GM23248 (cell line): ENCODE measurements around the gene PRLHR. TPM values are rescaled to one million over a fixed set of nuclear protein-coding genes. Genes with fewer than 3 reads are reported as not detected.
"Not testable (repeated sequence)": the region's sequence is repeated elsewhere in the genome, so short reads cannot be mapped to it uniquely, and the experiment has no call there.

Source experiments
- DNase-seq: peaks from one replicate; pipeline ENCODE4 v3.0.0-alpha.2; 2015
- H2AFZ ChIP-seq: fragments of 200-600 bp; sonication (generic); 2 replicates; pipeline ENCODE4 v1.6.1; 2016; ENCODE audit warnings: antibody characterized with exemption
- H3F3A ChIP-seq: fragments of 200-600 bp; sonication (generic); 2 replicates; pipeline ENCODE4 v1.6.1; 2016; ENCODE audit warnings: mild to moderate bottlenecking, antibody characterized with exemption, mixed run types; ENCODE audit not compliant: insufficient read depth
- H3K27ac ChIP-seq: fragments of 200-600 bp; sonication (generic); 2 replicates; pipeline ENCODE4 v1.5.1; 2016; ENCODE audit warnings: mild to moderate bottlenecking
- H3K27me3 ChIP-seq: fragments of 200-600 bp; sonication (generic); replicated peaks from 2 replicates; pipeline ENCODE4 v1.6.1; 2016; ENCODE audit warnings: mild to moderate bottlenecking; ENCODE audit not compliant: insufficient read depth
- H3K36me3 ChIP-seq: fragments of 200-600 bp; sonication (generic); 2 replicates; pipeline ENCODE4 v1.6.1; 2016; ENCODE audit warnings: low read depth, mild to moderate bottlenecking
- H3K4me1 ChIP-seq: fragments of 200-600 bp; sonication (generic); 2 replicates; pipeline ENCODE4 v1.6.1; 2016; ENCODE audit warnings: mild to moderate bottlenecking; ENCODE audit not compliant: insufficient read depth
- H3K4me2 ChIP-seq: fragments of 200-600 bp; sonication (generic); one replicate; pipeline ENCODE4 v1.6.1; 2016; ENCODE audit warnings: mild to moderate bottlenecking; ENCODE audit not compliant: unreplicated experiment
- H3K4me3 ChIP-seq: fragments of 200-600 bp; sonication (generic); 2 replicates; pipeline ENCODE4 v1.5.1; 2016; ENCODE audit warnings: mild to moderate bottlenecking
- H3K79me2 ChIP-seq: fragments of 200-600 bp; sonication (generic); 2 replicates; pipeline ENCODE4 v1.6.1; 2016; ENCODE audit warnings: mild to moderate bottlenecking; ENCODE audit not compliant: insufficient read depth
- H3K9ac ChIP-seq: fragments of 200-600 bp; sonication (generic); 2 replicates; pipeline ENCODE4 v1.6.1; 2016; ENCODE audit warnings: mild to moderate bottlenecking
- H3K9me2 ChIP-seq: fragments of 200-600 bp; sonication (generic); 2 replicates; pipeline ENCODE4 v1.6.1; 2016; ENCODE audit warnings: mixed run types, mild to moderate bottlenecking, moderate library complexity; ENCODE audit not compliant: insufficient read depth
- H3K9me3 ChIP-seq: fragments of 200-600 bp; sonication (generic); one replicate; pipeline ENCODE4 v1.6.1; 2017; ENCODE audit warnings: low read depth
- H4K20me1 ChIP-seq: fragments of 200-600 bp; sonication (generic); 2 replicates; pipeline ENCODE4 v1.6.0; 2016; ENCODE audit not compliant: insufficient read depth
- EZH2 ChIP-seq: fragments of 200-600 bp; sonication (generic); IDR thresholded peaks from 2 replicates; pipeline ENCODE4 v1.6.1; 2018; ENCODE audit warnings: antibody characterized with exemption, mild to moderate bottlenecking; ENCODE audit not compliant: insufficient read depth, poor library complexity, severe bottlenecking
- EZH2phosphoT487 ChIP-seq: fragments of 200-600 bp; sonication (generic); IDR thresholded peaks from 2 replicates; pipeline ENCODE4 v1.6.1; 2018; ENCODE audit warnings: antibody characterized with exemption, moderate library complexity, mild to moderate bottlenecking, low read depth; ENCODE audit not compliant: insufficient read depth
- WGBS, 2 experiments: methylation state at CpG; one replicate each; pipeline ENCODE4 v1.1.6; 2015 to 2017; ENCODE audit warnings: low lambda C conversion rate in 2 of 2, low coverage in 1 of 2; ENCODE audit errors: missing lambda C conversion rate in 2 of 2; 5-methylcytosine and 5-hydroxymethylcytosine counted together
- in situ Hi-C: fragments of 300-500 bp; cut with MboI; formaldehyde crosslinking; loops from 2 replicates; pipeline ENCODE4 v1.15.0; 2020
- polyA plus RNA-seq: library from polyadenylated mRNA; unstranded; fragments of >200 nt; fragmentation: Nextera tagmentation; extraction: Ambion mirVana; gene quantifications from 2 replicates; pipeline ENCODE4 v1.2.1, GENCODE V29; 2016
- total RNA-seq: library from RNA; depleted of rRNA; stranded (reverse); fragments of >200 nt; shearing (Covaris generic); gene quantifications from 2 replicates; pipeline ENCODE4 v1.2.3, GENCODE V29; 2014

PRLHR gene
- total and polyA plus RNA-seq, 2 experiments from 2014 or later = not detected

DNA sequence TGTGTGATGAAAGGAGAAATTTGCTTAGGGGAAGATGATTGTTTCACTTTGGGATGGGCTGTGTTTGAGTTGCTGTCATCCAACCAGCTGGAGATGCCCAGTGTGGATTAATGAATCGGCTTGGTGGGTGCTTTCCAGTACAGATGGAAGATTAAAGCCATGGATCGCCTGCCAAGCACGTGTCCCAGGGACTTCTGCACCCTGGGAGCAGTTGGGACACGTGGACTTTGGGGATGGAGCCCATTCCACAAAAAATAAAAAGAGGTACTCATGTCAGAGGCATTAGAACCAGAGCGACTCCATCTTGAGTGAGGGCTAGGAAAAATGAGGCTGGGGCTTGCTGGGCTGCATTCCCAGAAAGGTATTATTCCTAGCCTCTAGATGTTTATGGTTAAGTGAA lies 29.3 kb upstream of the PRLHR start:
- H4K20me1 ChIP-seq = no peaks in the 10 kb centered on the region
- no peaks in the 10 kb centered on the region for H3K4me1 ChIP-seq
- H3F3A ChIP-seq = no peaks in the 10 kb centered on the region
- no peaks in the 10 kb centered on the region for H3K79me2 ChIP-seq
- TF ChIP-seq EZH2 (no peak), EZH2phosphoT487 (no peak)
- no peak overlapping the region for H3K4me3 ChIP-seq
- in situ Hi-C loops = no loop called here
- no peak for DNase-seq
- no peak overlapping the region for H3K9ac ChIP-seq
- H2AFZ ChIP-seq = no peak overlapping the region
- no peaks in the 10 kb centered on the region for H3K9me3 ChIP-seq
- WGBS, 2 experiments = 18% methylated on average over 5 of the region's 5 CpGs
- no peaks in the 10 kb centered on the region for H3K9me2 ChIP-seq
- peaks cover 3% of the 10 kb centered on the region; the same call in 1 of the 2 replicates for H3K27me3 ChIP-seq
- H3K4me2 ChIP-seq = no peak overlapping the region
- no peak overlapping the region for H3K27ac ChIP-seq
- no peaks in the 10 kb centered on the region for H3K36me3 ChIP-seq

DNA sequence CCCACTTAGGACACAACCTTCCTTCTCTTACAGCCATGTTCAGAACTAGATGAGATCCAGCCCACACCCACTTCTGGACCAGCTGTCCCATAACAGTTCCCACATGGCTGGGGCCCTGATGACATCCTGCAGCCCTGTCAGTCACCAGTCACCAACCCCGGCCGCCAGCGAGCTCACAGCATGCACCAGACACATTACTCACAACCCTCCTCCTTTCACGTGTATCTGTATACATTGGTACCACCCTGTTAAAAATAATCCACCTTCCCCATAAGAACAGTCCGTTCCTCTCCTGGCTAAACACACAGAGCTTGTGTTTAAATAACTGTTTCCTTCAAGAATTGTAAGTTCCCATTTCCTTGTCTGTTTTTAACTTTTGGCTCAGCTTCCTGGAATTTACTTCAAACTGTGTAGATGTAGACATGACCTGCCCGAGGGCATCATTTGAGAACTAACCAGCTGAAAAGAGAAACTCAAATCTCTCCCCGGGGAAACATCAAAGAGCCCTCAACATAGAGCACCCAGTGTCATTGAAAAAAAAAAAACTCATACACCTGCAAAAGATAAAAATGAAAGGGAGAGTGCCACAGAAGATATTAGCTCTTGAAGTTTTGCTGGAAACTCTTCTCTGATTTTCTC lies 26.0 kb upstream of the PRLHR start:
- Histone ChIP-seq H3K36me3 (no peaks in the 10 kb centered on the region), H3K79me2 (no peaks in the 10 kb centered on the region), H3K9ac (no peak overlapping the region), H3K4me3 (no peak overlapping the region), H3K4me1 (no peaks in the 10 kb centered on the region), H4K20me1 (no peaks in the 10 kb centered on the region), H3K27ac (no peak overlapping the region), H3K4me2 (no peak overlapping the region), H3K9me3 (no peaks in the 10 kb centered on the region), H3F3A (no peaks in the 10 kb centered on the region), H3K9me2 (no peaks in the 10 kb centered on the region), H2AFZ (no peak overlapping the region), H3K27me3 (no peaks in the 10 kb centered on the region; the same call in 1 of the 2 replicates)
- in situ Hi-C loops = no loop called here
- TF ChIP-seq EZH2 (no peak), EZH2phosphoT487 (no peak)
- DNase-seq = no peak
- 13 to 14% methylated on average over 7 of the region's 7 CpGs for WGBS, 2 experiments

DNA sequence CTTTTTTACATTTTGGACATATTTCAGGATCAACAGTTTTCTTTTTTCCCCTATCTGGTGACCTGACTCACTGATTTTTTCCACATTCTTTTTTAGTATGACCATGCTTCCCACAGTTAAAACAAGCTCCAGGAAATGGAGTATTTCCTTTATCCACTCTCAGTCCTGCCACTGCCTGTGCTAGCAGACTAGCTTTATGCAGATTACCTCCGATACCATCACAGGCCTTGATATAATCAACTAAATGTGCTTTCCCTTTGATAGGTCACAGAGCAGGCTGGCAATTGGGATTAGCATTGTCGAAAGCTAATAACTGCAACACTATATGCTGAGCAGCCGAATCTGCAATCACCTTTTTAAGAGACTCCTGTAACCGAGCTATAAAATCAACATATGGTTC lies 18.4 kb upstream of the PRLHR start:
- WGBS, 2 experiments = 34 to 39% methylated on average over 4 of the region's 4 CpGs
- H3K27me3 ChIP-seq, H3K4me2 ChIP-seq, H2AFZ ChIP-seq, H3K36me3 ChIP-seq, in situ Hi-C loops, H3F3A ChIP-seq, DNase-seq, H3K9me2 ChIP-seq, H3K27ac ChIP-seq, H3K9me3 ChIP-seq, H3K4me1 ChIP-seq, H4K20me1 ChIP-seq, H3K9ac ChIP-seq, H3K4me3 ChIP-seq, H3K79me2 ChIP-seq: not testable (repeated sequence)

DNA sequence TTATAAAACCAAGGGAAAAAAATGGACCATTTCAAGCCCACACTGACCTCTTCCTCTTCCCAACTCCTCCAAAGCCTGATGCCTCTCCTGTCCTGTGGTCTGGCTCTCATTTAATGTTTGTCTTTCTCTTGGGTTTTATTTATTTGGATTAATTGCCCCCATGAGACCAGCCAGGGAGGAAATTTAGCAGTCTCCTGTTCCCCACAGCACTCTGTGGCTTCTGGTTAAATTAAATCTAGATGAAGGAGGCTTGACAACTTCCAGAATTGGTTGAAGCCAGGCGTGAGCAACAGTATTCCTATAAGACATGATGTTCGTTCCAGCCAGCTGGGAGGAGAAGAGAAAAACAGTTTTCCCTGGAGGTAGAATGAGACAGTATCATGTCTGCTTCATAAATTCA lies 15.1 kb upstream of the PRLHR start:
- no peaks in the 10 kb centered on the region for H3K36me3 ChIP-seq
- H4K20me1 ChIP-seq = no peaks in the 10 kb centered on the region
- H2AFZ ChIP-seq = no peak overlapping the region
- no peak overlapping the region for H3K4me3 ChIP-seq
- no peaks in the 10 kb centered on the region for H3K79me2 ChIP-seq
- H3K9ac ChIP-seq = no peak overlapping the region
- H3K4me2 ChIP-seq = no peak overlapping the region
- no peaks in the 10 kb centered on the region for H3K9me2 ChIP-seq
- H3K9me3 ChIP-seq = no peaks in the 10 kb centered on the region
- in situ Hi-C loops = no loop called here
- peaks cover 12% of the 10 kb centered on the region for H3K27me3 ChIP-seq
- DNase-seq = no peak
- H3K4me1 ChIP-seq = no peaks in the 10 kb centered on the region
- no peaks in the 10 kb centered on the region for H3F3A ChIP-seq
- no peak for TF ChIP-seq EZH2phosphoT487
- TF ChIP-seq EZH2 = no peak
- WGBS, 2 experiments = 24 to 41% methylated on average over 2 of the region's 2 CpGs
- no peak overlapping the region for H3K27ac ChIP-seq

DNA sequence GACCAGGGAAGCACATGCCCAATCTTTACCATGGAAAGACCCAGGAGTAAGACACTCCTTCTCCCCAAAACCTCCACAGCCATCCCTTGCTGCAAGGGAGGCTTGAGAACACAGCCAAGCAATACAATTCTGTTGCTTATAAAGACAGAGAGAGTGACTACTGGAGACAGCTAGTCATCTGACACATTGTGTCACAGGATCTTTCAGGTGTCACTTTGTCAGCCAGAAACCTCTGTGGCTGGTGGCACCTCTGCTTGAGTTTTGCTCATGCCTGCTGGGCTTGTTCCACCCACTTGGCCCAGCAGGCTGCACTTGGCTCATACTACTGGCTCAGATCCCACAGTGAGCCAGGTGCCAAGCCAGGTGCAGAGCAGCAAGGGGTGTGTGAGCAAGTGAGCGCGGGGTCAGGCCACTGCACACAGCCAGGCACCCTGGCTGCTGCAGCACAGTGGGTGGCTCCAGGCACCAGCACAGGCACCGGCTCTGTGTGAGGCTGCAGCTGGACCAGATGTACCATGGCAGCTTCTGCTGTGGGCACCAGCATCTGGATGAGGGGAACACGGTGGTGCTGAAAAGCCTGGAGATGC lies 12.4 kb upstream of the PRLHR start:
- Histone ChIP-seq H3K4me1 (no peaks in the 10 kb centered on the region), H3K36me3 (no peaks in the 10 kb centered on the region), H4K20me1 (no peaks in the 10 kb centered on the region), H2AFZ (no peak overlapping the region), H3K27me3 (peaks cover 21% of the 10 kb centered on the region), H3K4me2 (no peak overlapping the region), H3F3A (no peaks in the 10 kb centered on the region), H3K79me2 (no peaks in the 10 kb centered on the region), H3K4me3 (no peak overlapping the region), H3K9me2 (no peaks in the 10 kb centered on the region), H3K9ac (no peak overlapping the region), H3K27ac (no peak overlapping the region), H3K9me3 (no peaks in the 10 kb centered on the region)
- DNase-seq = no peak
- in situ Hi-C loops = no loop called here
- no peak for TF ChIP-seq EZH2phosphoT487
- TF ChIP-seq EZH2 = no peak
- WGBS, 2 experiments = 71 to 77% methylated on average over 4 of the region's 4 CpGs
